GM23338 (cell line): ENCODE measurements around the gene FANCC.

Experiments used
- CREB1 ChIP-seq: fragments of 250-450 bp; sonication (Bioruptor Pico); IDR thresholded peaks from 2 replicates; pipeline ENCODE4 v1.5.0; 2020; ENCODE audit warnings: low read depth, mild to moderate bottlenecking, moderate library complexity
- EZH2 ChIP-seq: fragments of 200-600 bp; sonication (generic); IDR thresholded peaks from one replicate; pipeline ENCODE4 v1.8.0; 2017; ENCODE audit warnings: antibody characterized with exemption, mild to moderate bottlenecking, low read depth; ENCODE audit not compliant: unreplicated experiment
- EZH2phosphoT487 ChIP-seq: fragments of 200-600 bp; sonication (generic); IDR thresholded peaks from one replicate; pipeline ENCODE4 v1.8.1; 2018; ENCODE audit warnings: antibody characterized with exemption; ENCODE audit not compliant: unreplicated experiment
- POLR2AphosphoS5 ChIP-seq: IDR thresholded peaks from 2 replicates; pipeline ENCODE4 v1.6.1; 2016; ENCODE audit warnings: antibody characterized with exemption, low read depth
- REST ChIP-seq: IDR thresholded peaks from one replicate; pipeline ENCODE4 v1.6.1; 2018; ENCODE audit warnings: antibody characterized with exemption; ENCODE audit not compliant: unreplicated experiment
- STAT1 ChIP-seq: IDR thresholded peaks from one replicate; pipeline ENCODE4 v1.6.1; 2016; ENCODE audit warnings: antibody characterized with exemption; ENCODE audit not compliant: unreplicated experiment
- TF ChIP-seq, protein P1 (sequence below), 2 experiments: fragments of 200-600 bp in 1 of 2; sonication (generic) in 1 of 2; conservative IDR thresholded peaks; 2 replicates each; pipeline versions ENCODE4 v1.5.1 to v1.6.1; 2016 to 2017; ENCODE audit warnings: antibody characterized with exemption in 2 of 2, low read depth in 2 of 2, mild to moderate bottlenecking in 2 of 2, moderate library complexity in 1 of 2

DNA sequence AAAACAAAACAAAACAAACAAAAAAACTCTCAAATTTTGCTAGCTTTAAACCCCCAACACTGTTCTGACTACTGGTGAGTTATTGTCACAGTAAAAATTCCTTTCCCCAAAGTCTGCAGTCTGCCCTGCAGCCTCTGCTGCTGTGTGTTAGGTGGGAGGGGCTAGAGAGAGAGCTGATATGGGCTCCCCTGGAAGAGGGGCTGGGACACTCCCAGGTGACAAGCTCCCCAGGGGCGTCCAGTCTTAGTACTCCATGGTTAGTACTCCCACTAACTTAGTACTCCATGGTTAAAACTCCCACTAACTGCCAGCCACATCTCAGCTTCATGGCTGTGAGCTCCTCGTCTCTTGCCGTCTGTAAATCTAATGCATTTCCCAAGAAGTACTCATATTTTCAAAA lies 191.9 kb downstream of the FANCC start:
- TF ChIP-seq, protein P1, sequence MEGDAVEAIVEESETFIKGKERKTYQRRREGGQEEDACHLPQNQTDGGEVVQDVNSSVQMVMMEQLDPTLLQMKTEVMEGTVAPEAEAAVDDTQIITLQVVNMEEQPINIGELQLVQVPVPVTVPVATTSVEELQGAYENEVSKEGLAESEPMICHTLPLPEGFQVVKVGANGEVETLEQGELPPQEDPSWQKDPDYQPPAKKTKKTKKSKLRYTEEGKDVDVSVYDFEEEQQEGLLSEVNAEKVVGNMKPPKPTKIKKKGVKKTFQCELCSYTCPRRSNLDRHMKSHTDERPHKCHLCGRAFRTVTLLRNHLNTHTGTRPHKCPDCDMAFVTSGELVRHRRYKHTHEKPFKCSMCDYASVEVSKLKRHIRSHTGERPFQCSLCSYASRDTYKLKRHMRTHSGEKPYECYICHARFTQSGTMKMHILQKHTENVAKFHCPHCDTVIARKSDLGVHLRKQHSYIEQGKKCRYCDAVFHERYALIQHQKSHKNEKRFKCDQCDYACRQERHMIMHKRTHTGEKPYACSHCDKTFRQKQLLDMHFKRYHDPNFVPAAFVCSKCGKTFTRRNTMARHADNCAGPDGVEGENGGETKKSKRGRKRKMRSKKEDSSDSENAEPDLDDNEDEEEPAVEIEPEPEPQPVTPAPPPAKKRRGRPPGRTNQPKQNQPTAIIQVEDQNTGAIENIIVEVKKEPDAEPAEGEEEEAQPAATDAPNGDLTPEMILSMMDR (conservative IDR thresholded peaks at IDR 0.05; ENCODE audit: low read depth in 2 of 2), result no peak
- no peak for TF ChIP-seq EZH2phosphoT487
- no peak for TF ChIP-seq EZH2
- TF ChIP-seq POLR2AphosphoS5, result no peak
- no peak for TF ChIP-seq REST
- no peak for TF ChIP-seq STAT1
- no peak for TF ChIP-seq CREB1 (CRISPR knock-in tag)
